ENCODE results near the gene MSANTD2.

Gene MSANTD2

GRCh38 chr11:124727474-124727873 is 72.7 kb downstream of the MSANTD2 start:
- H3K4me3 ChIP-seq (ENCODE audit: control insufficient read depth, low read depth, low read length): no peak overlapping the region
- no peak for TF ChIP-seq CTCF (conservative IDR thresholded peaks at IDR 0.05; ENCODE audit: control insufficient read depth, insufficient read depth, low read depth, low read length)
- DNase-seq (ENCODE audit: low read depth): no peak

DNA sequence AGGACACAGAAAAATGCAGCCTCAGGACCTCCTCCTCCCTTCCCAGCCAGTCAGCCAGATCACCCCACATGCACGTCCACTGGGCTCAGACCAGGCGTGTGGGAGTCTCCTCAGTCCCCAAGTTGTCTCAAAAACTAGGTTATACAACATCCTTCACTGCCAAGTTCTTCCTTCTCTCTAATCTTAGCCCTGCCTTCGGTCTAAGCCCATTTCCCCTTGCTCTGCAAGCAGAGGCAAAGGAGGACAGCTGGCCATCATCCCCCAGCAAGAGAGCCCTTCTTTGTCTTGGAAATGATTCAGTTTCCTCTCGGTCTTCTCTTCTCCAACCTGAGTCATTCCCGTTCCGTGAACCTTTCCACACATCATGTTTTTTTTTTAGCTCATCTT is 74.5 kb downstream of the MSANTD2 start:
- peak; percentile 70 for DNase-seq (ENCODE audit: low read depth)
- no peak overlapping the region for H3K4me3 ChIP-seq (ENCODE audit: control insufficient read depth, low read depth, low read length)
- no peak for TF ChIP-seq CTCF (conservative IDR thresholded peaks at IDR 0.05; ENCODE audit: control insufficient read depth, insufficient read depth, low read depth, low read length)

DNA sequence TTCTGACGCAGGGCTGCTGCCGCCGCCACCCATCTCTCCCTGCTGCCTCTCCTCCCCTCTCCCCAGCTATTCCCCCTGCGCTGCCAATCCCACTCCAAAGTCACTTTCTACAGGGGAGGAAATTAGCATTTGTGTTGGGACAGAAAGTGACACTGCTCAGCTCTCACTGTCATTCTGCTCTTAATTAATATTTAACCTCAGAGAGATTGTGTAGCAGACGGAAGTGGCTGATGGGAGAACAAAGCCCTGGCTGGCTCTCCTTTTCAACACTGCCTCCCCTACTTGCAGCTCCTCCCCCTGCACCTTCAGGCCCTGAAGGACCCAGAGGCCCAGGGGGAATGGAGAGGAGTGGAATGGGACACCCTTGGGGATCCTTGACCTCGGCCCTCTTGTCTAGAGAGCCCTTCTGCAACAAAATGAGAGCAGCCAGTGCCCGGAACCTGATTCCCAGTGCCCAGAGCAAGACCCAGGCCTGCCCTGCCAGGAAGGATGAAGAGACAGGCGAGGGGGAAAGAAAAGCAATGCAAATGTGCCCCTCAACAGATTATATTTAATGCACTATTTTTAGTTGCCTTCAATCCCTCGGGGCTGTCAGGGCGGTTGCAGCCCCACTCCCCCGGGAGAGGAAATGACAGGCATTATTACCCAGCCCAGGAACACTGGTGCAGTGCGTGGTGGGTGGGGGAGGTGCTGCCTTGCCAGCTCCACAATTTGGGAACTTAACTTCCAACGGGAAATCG is 75.1 kb downstream of the MSANTD2 start:
- DNase-seq (ENCODE audit: low read depth): no peak
- H3K4me3 ChIP-seq (ENCODE audit: control insufficient read depth, low read depth, low read length): no peak overlapping the region
- TF ChIP-seq CTCF (conservative IDR thresholded peaks at IDR 0.05; ENCODE audit: control insufficient read depth, insufficient read depth, low read depth, low read length): no peak

- H3K4me3 ChIP-seq (ENCODE audit: control insufficient read depth, low read depth, low read length): no peak overlapping the region
- DNase-seq (ENCODE audit: low read depth): no peak
- no peak for TF ChIP-seq CTCF (conservative IDR thresholded peaks at IDR 0.05; ENCODE audit: control insufficient read depth, insufficient read depth, low read depth, low read length)
Observed at GRCh38 chr11:124722176-124722575, 78.0 kb downstream of the MSANTD2 start.

DNA sequence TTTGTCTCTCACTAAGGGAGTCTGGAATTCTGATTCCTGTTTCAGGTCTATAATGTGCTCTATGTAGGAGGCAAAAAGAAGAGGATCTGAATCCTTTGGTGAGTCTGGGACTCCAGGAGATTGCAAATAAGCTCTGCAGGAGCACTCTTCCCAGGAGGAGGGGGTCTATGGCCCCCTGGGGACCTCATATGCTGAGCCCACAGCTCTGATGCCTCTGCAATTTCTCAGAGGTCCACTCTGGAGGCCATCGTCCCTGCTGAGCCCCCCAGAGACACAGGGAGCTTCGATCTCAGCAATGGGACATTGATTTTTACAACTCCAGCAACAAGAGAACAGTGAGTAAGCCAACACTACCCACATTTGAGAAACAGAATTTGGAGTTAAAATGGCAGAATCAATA is 80.7 kb downstream of the MSANTD2 start:
- H3K4me3 ChIP-seq (ENCODE audit: control insufficient read depth, low read depth, low read length): no peak overlapping the region
- DNase-seq (ENCODE audit: low read depth): no peak
- TF ChIP-seq CTCF (conservative IDR thresholded peaks at IDR 0.05; ENCODE audit: control insufficient read depth, insufficient read depth, low read depth, low read length): no peak

DNA sequence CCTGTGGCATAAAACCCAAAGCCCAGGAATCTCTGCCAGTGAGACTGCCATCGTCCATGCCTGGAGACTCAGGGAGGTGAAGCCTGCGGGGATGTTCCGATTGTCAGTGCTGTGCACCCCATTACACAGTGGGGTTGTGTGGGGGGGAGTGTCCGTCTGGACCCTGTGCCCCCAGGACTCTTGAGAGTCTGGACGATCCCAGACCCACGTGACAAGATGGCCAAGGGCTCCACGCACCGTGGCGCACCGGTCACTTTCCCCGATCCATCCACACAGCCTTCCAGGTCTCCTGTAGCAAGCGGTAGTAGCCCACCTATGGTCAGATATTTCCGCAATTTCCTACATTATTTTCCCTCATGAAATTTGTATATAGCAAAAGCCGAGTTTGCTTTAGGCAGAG is 81.4 kb downstream of the MSANTD2 start:
- DNase-seq (ENCODE audit: low read depth): no peak
- H3K4me3 ChIP-seq (ENCODE audit: control insufficient read depth, low read depth, low read length): no peak overlapping the region
- no peak for TF ChIP-seq CTCF (conservative IDR thresholded peaks at IDR 0.05; ENCODE audit: control insufficient read depth, insufficient read depth, low read depth, low read length)
